Right lobe of liver (tissue), 4 donors: ENCODE results near the gene MAP3K14.

Experiments used
- CTCF ChIP-seq, 4 donors: fragments of 200-600 bp in 3 of 4; fragments of 450-650 bp in 1 of 4; IDR thresholded peaks; one replicate each; pipeline versions ENCODE4 v1.5.1 to v1.8.0; 2016 to 2022; ENCODE audit warnings: antibody characterized with exemption in 4 of 4, mild to moderate bottlenecking in 2 of 4
- POLR2A ChIP-seq: fragments of 450-650 bp; IDR thresholded peaks from one replicate; pipeline ENCODE4 v1.6.1; 2017; ENCODE audit warnings: antibody characterized with exemption, mild to moderate bottlenecking
- donor health status: DM: no; HTN: no; CAD: no.
- donor health status: DM: no; HTN: no; CAD: no.
- donor health status: DM: no; HTN: yes; CAD: no.

GRCh38 chr17:45338996-45339535 lies 22.2 kb upstream of the MAP3K14 start:
- no peak for TF ChIP-seq CTCF (IDR thresholded peaks at IDR 0.05)
- no peak for TF ChIP-seq POLR2A
